HEK293 (cell line): ENCODE measurements around the gene PI16.

Experiments used
- CTCF ChIA-PET: fragments of 350-600 bp; formaldehyde crosslinking; extraction: SDS; loops from one replicate; lab custom pipeline; 2021; ENCODE audit warnings: antibody characterized with exemption; lab: Yijun Ruan, JAX
- POLR2A ChIA-PET: fragments of 300-600 bp; formaldehyde crosslinking; extraction: SDS; loops from one replicate; lab custom pipeline; 2020; ENCODE audit warnings: antibody characterized with exemption, inconsistent platforms; lab: Yijun Ruan, JAX
- H3K27ac ChIP-seq: fragments of 200-500 bp; sonication (Bioruptor generic); 2 replicates; pipeline ENCODE4 v1.5.1; 2014; ENCODE audit warnings: low read depth, low read length, control low read depth, inconsistent platforms; ENCODE audit errors: extremely low read depth
- H3K36me3 ChIP-seq, 2 experiments: fragments of 200-500 bp in 1 of 2; sonication (Bioruptor generic) in 1 of 2; 1 replicate in 1 of 2; 2 replicates in 1 of 2; pipeline ENCODE4 v1.5.1; 2014 to 2017; ENCODE audit warnings: inconsistent platforms in 2 of 2, low read length in 2 of 2; ENCODE audit not compliant: control insufficient read depth in 2 of 2, insufficient read depth in 1 of 2
- H3K4me1 ChIP-seq: fragments of 200-500 bp; sonication (Bioruptor generic); 2 replicates; pipeline ENCODE4 v1.5.1; 2014; ENCODE audit warnings: mild to moderate bottlenecking, low read length, inconsistent platforms; ENCODE audit not compliant: control insufficient read depth, insufficient read depth
- H3K4me3 ChIP-seq: 2 replicates; pipeline ENCODE4 v1.5.1; 2011; ENCODE audit warnings: low read depth, mild to moderate bottlenecking, control low read depth, low read length, moderate library complexity
- H3K9me3 ChIP-seq: fragments of 200-500 bp; sonication (Bioruptor generic); 2 replicates; pipeline ENCODE4 v1.5.1; 2014; ENCODE audit warnings: low read depth, low read length, inconsistent platforms; ENCODE audit not compliant: control insufficient read depth, insufficient read depth
- PRDM1 ChIP-seq: fragments of 450-650 bp; formaldehyde crosslinking; IDR thresholded peaks from 2 replicates; pipeline ENCODE4; 2016; ENCODE audit warnings: missing biosample characterization, missing genetic modification characterization
- ZIC2 ChIP-seq: fragments of 450-650 bp; formaldehyde crosslinking; IDR thresholded peaks from 2 replicates; pipeline ENCODE4 v1.5.1; 2016; ENCODE audit warnings: missing biosample characterization, missing genetic modification characterization
- ZNF140 ChIP-seq: fragments of 450-650 bp; formaldehyde crosslinking; IDR thresholded peaks from 2 replicates; pipeline ENCODE4 v1.5.1; 2016; ENCODE audit warnings: missing biosample characterization, missing genetic modification characterization
- ZNF341 ChIP-seq: fragments of 450-650 bp; formaldehyde crosslinking; IDR thresholded peaks from 2 replicates; pipeline ENCODE4; 2016; ENCODE audit warnings: low read depth, missing biosample characterization, missing genetic modification characterization
- ZNF366 ChIP-seq: fragments of 450-650 bp; formaldehyde crosslinking; conservative IDR thresholded peaks from 2 replicates; pipeline ENCODE4 v1.5.1; 2016; ENCODE audit warnings: missing biosample characterization, missing genetic modification characterization
- ZNF423 ChIP-seq: fragments of 450-650 bp; formaldehyde crosslinking; IDR thresholded peaks from 2 replicates; pipeline ENCODE4 v1.5.1; 2016; ENCODE audit warnings: missing biosample characterization, missing genetic modification characterization
- ZNF544 ChIP-seq: fragments of 450-650 bp; formaldehyde crosslinking; IDR thresholded peaks from 2 replicates; pipeline ENCODE4 v1.5.0; 2017; ENCODE audit warnings: missing biosample characterization, missing genetic modification characterization
- ZNF785 ChIP-seq: fragments of 450-650 bp; formaldehyde crosslinking; IDR thresholded peaks from 2 replicates; pipeline ENCODE4 v1.5.1; 2016; ENCODE audit warnings: missing biosample characterization, missing genetic modification characterization
- TF ChIP-seq, protein P1 (sequence below): fragments of 450-650 bp; formaldehyde crosslinking; conservative IDR thresholded peaks from 2 replicates; pipeline ENCODE4 v1.5.1; 2016; ENCODE audit warnings: low read depth, missing biosample characterization, missing genetic modification characterization
- TF ChIP-seq, protein P2 (sequence below): fragments of 450-650 bp; formaldehyde crosslinking; IDR thresholded peaks from 2 replicates; pipeline ENCODE4 v1.5.1; 2017; ENCODE audit warnings: missing biosample characterization, missing genetic modification characterization
- TF ChIP-seq, protein P3 (sequence below): fragments of 450-650 bp; formaldehyde crosslinking; IDR thresholded peaks from 2 replicates; pipeline ENCODE4 v1.5.1; 2017; ENCODE audit warnings: missing biosample characterization, mild to moderate bottlenecking, missing genetic modification characterization, moderate library complexity

Gene PI16

DNA sequence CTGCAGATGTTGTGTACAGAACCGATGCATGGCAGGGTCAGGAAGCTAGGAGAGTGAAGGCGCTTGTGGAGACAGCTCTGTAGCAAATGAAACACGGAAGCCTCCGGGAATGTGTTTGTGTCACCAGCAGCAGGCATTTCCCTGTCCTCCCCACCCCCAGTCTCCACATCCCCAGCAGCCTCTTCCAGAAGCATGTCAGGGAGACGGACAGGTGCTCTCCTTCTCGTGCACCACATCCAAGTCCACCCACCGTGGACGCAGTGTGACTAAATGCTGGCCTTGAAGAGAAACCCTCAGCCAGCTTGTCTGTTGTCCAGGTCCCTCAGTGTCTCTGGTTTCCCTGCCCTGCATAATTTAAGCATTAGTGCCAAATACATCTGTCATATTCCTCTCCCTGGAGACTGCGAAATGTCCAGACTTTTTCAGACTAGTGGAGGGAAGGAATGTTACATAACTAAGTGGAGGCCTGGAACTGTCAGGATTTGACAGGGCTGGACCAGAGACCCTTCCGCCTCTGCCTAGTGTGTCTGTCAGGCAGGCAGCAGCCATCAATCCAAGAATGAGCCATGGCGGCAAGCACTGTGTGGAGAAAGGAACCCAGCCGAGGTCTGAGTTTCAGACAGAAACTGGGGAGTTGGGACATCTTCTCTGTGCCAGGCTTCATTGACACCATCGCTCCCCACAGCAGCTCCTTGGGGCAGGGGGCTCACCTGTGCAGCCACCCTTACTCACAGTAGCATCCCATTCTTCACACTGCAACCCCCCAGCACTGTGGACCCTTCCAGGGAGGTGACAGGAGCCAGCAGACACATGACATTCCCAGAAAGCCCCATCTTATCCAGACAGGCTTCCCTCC, 26.6 kb upstream of the PI16 start (continued):
- TF ChIP-seq, protein P1, sequence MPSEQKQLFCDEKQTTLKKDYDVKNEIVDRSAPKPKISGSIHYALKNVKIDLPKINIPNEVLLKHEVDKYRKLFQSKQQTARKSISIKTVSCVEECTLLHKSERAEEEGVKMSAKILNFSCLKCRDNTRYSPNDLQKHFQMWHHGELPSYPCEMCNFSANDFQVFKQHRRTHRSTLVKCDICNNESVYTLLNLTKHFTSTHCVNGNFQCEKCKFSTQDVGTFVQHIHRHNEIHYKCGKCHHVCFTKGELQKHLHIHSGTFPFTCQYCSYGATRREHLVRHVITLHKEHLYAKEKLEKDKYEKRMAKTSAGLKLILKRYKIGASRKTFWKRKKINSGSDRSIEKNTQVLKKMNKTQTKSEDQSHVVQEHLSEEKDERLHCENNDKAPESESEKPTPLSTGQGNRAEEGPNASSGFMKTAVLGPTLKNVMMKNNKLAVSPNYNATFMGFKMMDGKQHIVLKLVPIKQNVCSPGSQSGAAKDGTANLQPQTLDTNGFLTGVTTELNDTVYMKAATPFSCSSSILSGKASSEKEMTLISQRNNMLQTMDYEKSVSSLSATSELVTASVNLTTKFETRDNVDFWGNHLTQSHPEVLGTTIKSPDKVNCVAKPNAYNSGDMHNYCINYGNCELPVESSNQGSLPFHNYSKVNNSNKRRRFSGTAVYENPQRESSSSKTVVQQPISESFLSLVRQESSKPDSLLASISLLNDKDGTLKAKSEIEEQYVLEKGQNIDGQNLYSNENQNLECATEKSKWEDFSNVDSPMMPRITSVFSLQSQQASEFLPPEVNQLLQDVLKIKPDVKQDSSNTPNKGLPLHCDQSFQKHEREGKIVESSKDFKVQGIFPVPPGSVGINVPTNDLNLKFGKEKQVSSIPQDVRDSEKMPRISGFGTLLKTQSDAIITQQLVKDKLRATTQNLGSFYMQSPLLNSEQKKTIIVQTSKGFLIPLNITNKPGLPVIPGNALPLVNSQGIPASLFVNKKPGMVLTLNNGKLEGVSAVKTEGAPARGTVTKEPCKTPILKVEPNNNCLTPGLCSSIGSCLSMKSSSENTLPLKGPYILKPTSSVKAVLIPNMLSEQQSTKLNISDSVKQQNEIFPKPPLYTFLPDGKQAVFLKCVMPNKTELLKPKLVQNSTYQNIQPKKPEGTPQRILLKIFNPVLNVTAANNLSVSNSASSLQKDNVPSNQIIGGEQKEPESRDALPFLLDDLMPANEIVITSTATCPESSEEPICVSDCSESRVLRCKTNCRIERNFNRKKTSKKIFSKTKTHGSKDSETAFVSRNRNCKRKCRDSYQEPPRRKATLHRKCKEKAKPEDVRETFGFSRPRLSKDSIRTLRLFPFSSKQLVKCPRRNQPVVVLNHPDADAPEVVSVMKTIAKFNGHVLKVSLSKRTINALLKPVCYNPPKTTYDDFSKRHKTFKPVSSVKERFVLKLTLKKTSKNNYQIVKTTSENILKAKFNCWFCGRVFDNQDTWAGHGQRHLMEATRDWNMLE (tag by site-specific recombination): no peak

DNA sequence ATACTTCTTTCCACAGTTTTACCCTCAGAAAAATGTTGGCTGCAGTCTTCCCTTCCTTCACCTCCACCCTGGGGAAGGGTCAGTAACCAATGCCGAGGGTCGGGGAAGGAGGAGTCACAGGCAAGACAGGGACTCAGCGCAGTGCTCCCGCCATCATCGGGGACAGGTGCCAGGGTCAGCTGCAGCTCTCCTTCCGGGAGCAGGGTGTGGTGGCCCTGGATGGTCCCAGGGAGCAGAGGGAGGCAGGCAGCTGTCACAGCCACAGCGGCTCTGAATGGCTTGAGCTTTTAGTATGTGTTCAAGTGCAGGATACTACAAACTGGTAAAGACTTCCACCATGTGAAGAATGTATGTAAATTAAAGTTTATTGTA, 26.0 kb upstream of the PI16 start:
- ChIA-PET POLR2A (no interaction called here), CTCF (interaction anchor here (1.5 kb wide), 1 partner anchor 90 kb away, joined by 4 read pairs; no protein-coding TSS in a partner anchor)
- TF ChIP-seq ZNF140 (no peak), ZNF341 (0 out of 2 replicates have a peak, but pooled peaks have one; percentile 15), ZNF366 (tag by site-specific recombination) (no peak)
- Histone ChIP-seq H3K9me3 (no peaks in the 10 kb centered on the region), H3K4me1 (peaks cover 4% of the 10 kb centered on the region; the same call in 1 of the 2 replicates), H3K4me3 (no peak overlapping the region), H3K36me3 (peaks cover 0 to 21% of the 10 kb centered on the region in 2 experiments; a peak in 1 of 3 replicates), H3K27ac (no peak overlapping the region)

DNA sequence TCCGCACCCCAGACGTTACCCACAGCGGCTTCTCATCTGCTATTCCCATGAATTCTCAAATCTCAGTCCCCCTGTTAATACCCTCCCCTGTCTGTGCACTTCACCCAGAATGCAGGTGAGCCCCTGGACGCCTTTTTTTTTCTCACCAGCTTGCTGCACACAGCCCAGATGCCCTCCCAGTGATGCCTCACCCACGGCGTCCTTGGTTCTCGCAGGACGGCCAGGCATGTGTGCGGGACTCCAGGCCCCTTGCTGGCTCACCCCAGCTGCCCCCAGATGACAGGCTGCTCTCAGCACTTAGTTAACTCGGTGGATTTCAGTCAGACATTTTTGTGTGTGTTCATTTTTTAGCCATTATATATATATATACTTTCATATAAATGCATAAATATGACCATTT, 25.4 kb upstream of the PI16 start:
- POLR2A ChIA-PET: no interaction called here
- Histone ChIP-seq H3K27ac (no peak overlapping the region), H3K36me3 (peaks cover 0 to 15% of the 10 kb centered on the region in 2 experiments; a peak in 1 of 3 replicates), H3K9me3 (no peaks in the 10 kb centered on the region), H3K4me3 (no peak overlapping the region), H3K4me1 (peaks cover 4% of the 10 kb centered on the region; the same call in 1 of the 2 replicates)
- TF ChIP-seq ZIC2 (tag by site-specific recombination) (peak; percentile 30; the same call in 1 of the 2 replicates), ZNF544 (no peak)
- CTCF ChIA-PET: no interaction called here

DNA sequence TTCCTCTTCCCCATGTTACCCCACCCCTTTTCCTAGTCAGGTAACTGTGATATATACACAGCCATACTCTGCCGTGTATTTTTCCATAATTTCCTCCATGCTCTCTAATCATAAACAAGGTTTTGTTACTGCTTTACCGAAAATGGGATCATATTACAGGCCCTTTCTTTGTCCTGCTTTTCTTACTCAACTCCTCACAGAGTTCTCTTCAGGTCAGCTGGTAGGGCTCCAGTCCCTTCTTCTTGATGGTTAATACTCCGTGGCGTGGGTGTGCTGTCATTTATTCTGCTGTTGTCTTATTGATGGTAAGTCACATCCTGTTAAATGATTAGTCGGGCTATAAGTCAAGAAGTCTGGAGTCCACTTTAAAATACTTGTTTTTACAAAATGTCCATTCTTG, 24.9 kb upstream of the PI16 start:
- ChIA-PET POLR2A (no interaction called here), CTCF (no interaction called here)
- Histone ChIP-seq H3K4me3 (no peak overlapping the region), H3K9me3 (no peaks in the 10 kb centered on the region), H3K27ac (no peak overlapping the region), H3K36me3 (peaks cover 0 to 11% of the 10 kb centered on the region in 2 experiments; a peak in 1 of 3 replicates), H3K4me1 (peaks cover 4% of the 10 kb centered on the region; the same call in 1 of the 2 replicates)
- TF ChIP-seq, protein P2, sequence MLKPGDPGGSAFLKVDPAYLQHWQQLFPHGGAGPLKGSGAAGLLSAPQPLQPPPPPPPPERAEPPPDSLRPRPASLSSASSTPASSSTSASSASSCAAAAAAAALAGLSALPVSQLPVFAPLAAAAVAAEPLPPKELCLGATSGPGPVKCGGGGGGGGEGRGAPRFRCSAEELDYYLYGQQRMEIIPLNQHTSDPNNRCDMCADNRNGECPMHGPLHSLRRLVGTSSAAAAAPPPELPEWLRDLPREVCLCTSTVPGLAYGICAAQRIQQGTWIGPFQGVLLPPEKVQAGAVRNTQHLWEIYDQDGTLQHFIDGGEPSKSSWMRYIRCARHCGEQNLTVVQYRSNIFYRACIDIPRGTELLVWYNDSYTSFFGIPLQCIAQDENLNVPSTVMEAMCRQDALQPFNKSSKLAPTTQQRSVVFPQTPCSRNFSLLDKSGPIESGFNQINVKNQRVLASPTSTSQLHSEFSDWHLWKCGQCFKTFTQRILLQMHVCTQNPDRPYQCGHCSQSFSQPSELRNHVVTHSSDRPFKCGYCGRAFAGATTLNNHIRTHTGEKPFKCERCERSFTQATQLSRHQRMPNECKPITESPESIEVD (tag by site-specific recombination): peak; percentile 68
- TF ChIP-seq ZNF785 (tag by site-specific recombination): no peak
- no peak for TF ChIP-seq ZNF423 (tag by site-specific recombination)
- 0 out of 2 replicates have a peak, but pooled peaks have one; percentile 27 for TF ChIP-seq PRDM1 (tag by site-specific recombination)
- TF ChIP-seq, protein P3, sequence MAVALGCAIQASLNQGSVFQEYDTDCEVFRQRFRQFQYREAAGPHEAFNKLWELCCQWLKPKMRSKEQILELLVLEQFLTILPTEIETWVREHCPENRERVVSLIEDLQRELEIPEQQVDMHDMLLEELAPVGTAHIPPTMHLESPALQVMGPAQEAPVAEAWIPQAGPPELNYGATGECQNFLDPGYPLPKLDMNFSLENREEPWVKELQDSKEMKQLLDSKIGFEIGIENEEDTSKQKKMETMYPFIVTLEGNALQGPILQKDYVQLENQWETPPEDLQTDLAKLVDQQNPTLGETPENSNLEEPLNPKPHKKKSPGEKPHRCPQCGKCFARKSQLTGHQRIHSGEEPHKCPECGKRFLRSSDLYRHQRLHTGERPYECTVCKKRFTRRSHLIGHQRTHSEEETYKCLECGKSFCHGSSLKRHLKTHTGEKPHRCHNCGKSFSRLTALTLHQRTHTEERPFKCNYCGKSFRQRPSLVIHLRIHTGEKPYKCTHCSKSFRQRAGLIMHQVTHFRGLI: peak; percentile 50; the same call in 1 of the 2 replicates
